DOHH2 (cell line): ENCODE measurements around the gene ART4.
A peak's percentile ranks its signal among the peaks of the same experiment; 100 is the strongest.

Source experiments
- H3F3A ChIP-seq: fragments of 200-600 bp; sonication (generic), shearing (Covaris generic); 2 replicates; pipeline ENCODE4 v1.6.0; 2016; ENCODE audit warnings: antibody characterized with exemption, mild to moderate bottlenecking; ENCODE audit not compliant: control insufficient read depth, insufficient read depth
- H3K27ac ChIP-seq: fragments of 200-600 bp; sonication (generic); 2 replicates; pipeline ENCODE4 v1.5.1; 2014; ENCODE audit warnings: low read depth, mild to moderate bottlenecking, low read length, moderate library complexity
- H3K27me3 ChIP-seq: fragments of 200-600 bp; sonication (generic); 2 replicates; pipeline ENCODE4 v1.6.1; 2014; ENCODE audit warnings: mild to moderate bottlenecking, low read length, mixed read lengths; ENCODE audit not compliant: control insufficient read depth
- H3K36me3 ChIP-seq: fragments of 200-600 bp; sonication (generic); 2 replicates; pipeline ENCODE4 v1.6.1; 2014; ENCODE audit warnings: mild to moderate bottlenecking, low read length, moderate library complexity, mixed read lengths; ENCODE audit not compliant: control insufficient read depth
- H3K4me1 ChIP-seq: fragments of 200-600 bp; sonication (generic); 2 replicates; pipeline ENCODE4 v1.6.1; 2014; ENCODE audit warnings: mild to moderate bottlenecking, low read length, mixed read lengths; ENCODE audit not compliant: control insufficient read depth
- H3K4me2 ChIP-seq: fragments of 200-600 bp; sonication (generic); 2 replicates; pipeline ENCODE4 v1.6.0; 2014; ENCODE audit warnings: mild to moderate bottlenecking, low read length, moderate library complexity
- H3K4me3 ChIP-seq: fragments of 200-600 bp; sonication (generic); 2 replicates; pipeline ENCODE4 v1.5.1; 2014; ENCODE audit warnings: mild to moderate bottlenecking, low read length, mixed read lengths
- H3K79me2 ChIP-seq: fragments of 200-600 bp; sonication (generic); 2 replicates; pipeline ENCODE4 v1.6.1; 2014; ENCODE audit warnings: mild to moderate bottlenecking, low read length, mixed read lengths; ENCODE audit not compliant: control insufficient read depth
- H3K9me2 ChIP-seq: fragments of 200-600 bp; sonication (generic); replicated peaks from 2 replicates; pipeline ENCODE4 v1.6.1; 2014; ENCODE audit warnings: mild to moderate bottlenecking, low read length, mixed read lengths; ENCODE audit not compliant: control insufficient read depth
- H3K9me3 ChIP-seq: fragments of 200-600 bp; sonication (generic); 2 replicates; pipeline ENCODE4 v1.6.1; 2014; ENCODE audit warnings: antibody characterized with exemption, low read length, mixed read lengths; ENCODE audit not compliant: control insufficient read depth, insufficient read depth
- H4K20me1 ChIP-seq: fragments of 200-600 bp; sonication (generic); 2 replicates; pipeline ENCODE4 v1.6.0; 2014; ENCODE audit warnings: low read depth, mild to moderate bottlenecking, antibody characterized with exemption, low read length, moderate library complexity; ENCODE audit not compliant: control insufficient read depth, insufficient read depth
- CTCF ChIP-seq: fragments of 200-600 bp; sonication (generic); IDR thresholded peaks from one replicate; pipeline ENCODE4 v1.5.1; 2014; ENCODE audit warnings: antibody characterized with exemption, mild to moderate bottlenecking, low read depth, low read length; ENCODE audit not compliant: poor library complexity, severe bottlenecking
- EZH2phosphoT487 ChIP-seq: fragments of 200-600 bp; sonication (generic); IDR thresholded peaks from 2 replicates; pipeline ENCODE4 v1.6.1; 2017; ENCODE audit warnings: borderline replicate concordance, mild to moderate bottlenecking, antibody characterized with exemption, low read length, moderate library complexity, mixed read lengths

The ART4 gene

GRCh38 chr12:14802247-14802646 is 41.1 kb downstream of the ART4 start:
- Histone ChIP-seq H3K4me3 (peak overlapping the region; percentile 97), H3K4me2 (peak overlapping the region; percentile 76), H3K9me2 (no peaks in the 10 kb centered on the region), H3K79me2 (peaks cover 67% of the 10 kb centered on the region), H3K4me1 (peaks cover 27% of the 10 kb centered on the region), H3K36me3 (peaks cover 52% of the 10 kb centered on the region), H3K27me3 (no peaks in the 10 kb centered on the region), H4K20me1 (peaks cover 6% of the 10 kb centered on the region; the same call in 1 of the 2 replicates), H3F3A (no peaks in the 10 kb centered on the region), H3K27ac (no peak overlapping the region), H3K9me3 (no peaks in the 10 kb centered on the region)
- no peak for TF ChIP-seq CTCF
- TF ChIP-seq EZH2phosphoT487 = no peak

DNA sequence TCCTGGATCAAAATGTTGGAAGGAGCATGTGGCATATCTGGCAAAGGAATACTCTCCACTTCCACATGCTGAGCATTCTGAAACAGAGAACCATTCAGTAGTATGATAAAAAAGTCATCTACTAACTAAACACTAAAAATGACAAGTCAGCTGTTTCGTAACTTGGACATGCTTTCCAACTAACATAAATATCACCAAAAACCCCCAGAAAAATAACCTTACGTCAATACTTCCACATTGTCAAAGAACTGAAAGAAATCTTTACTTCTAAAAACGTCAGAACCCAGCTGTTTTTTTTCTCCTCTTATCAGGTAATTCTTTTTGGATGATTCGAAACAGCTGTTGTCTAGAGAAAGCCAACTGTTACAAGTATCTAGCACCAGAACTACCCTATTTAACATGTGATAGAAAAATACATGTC is 48.3 kb downstream of the ART4 start:
- Histone ChIP-seq H3K27me3 (no peaks in the 10 kb centered on the region), H3F3A (no peaks in the 10 kb centered on the region), H3K79me2 (peaks cover 22% of the 10 kb centered on the region), H3K36me3 (peaks cover 95% of the 10 kb centered on the region), H3K9me3 (no peaks in the 10 kb centered on the region), H3K4me2 (no peak overlapping the region), H4K20me1 (no peaks in the 10 kb centered on the region), H3K4me1 (no peaks in the 10 kb centered on the region), H3K9me2 (no peaks in the 10 kb centered on the region), H3K4me3 (no peak overlapping the region), H3K27ac (no peak overlapping the region)
- TF ChIP-seq EZH2phosphoT487 = no peak

GRCh38 chr12:14785568-14785967 is 57.8 kb downstream of the ART4 start:
- no peak overlapping the region for H3K4me2 ChIP-seq
- no peaks in the 10 kb centered on the region for H4K20me1 ChIP-seq
- H3K27me3 ChIP-seq = no peaks in the 10 kb centered on the region
- H3K9me3 ChIP-seq = no peaks in the 10 kb centered on the region
- no peak overlapping the region for H3K27ac ChIP-seq
- peaks cover 67% of the 10 kb centered on the region for H3K36me3 ChIP-seq
- H3K4me1 ChIP-seq = peaks cover 17% of the 10 kb centered on the region
- peaks cover 10% of the 10 kb centered on the region; the same call in 1 of the 2 replicates for H3F3A ChIP-seq
- H3K9me2 ChIP-seq = no peaks in the 10 kb centered on the region
- TF ChIP-seq CTCF = no peak
- TF ChIP-seq EZH2phosphoT487 = no peak
- no peak overlapping the region for H3K4me3 ChIP-seq
- no peaks in the 10 kb centered on the region for H3K79me2 ChIP-seq

DNA sequence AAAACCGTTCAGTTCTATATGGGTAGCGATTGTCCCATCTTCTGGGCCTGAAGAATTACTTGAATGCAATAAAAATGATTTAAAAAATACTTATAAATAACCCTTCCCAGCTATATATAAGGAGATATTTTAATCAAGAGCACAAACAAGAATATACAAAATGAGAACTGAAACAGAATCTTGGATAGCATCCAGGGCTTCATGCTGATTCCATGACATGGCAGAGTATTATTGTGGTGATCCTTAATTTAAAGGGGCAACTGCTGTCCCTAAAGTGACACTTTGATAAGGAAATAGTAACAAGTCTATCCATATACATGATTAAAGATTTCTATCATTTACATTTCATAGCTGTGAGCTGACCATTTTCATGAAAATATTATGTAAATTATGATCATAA is 58.9 kb downstream of the ART4 start:
- Histone ChIP-seq H3F3A (peaks cover 10% of the 10 kb centered on the region; the same call in 1 of the 2 replicates), H3K79me2 (no peaks in the 10 kb centered on the region), H3K9me2 (no peaks in the 10 kb centered on the region), H3K36me3 (peaks cover 56% of the 10 kb centered on the region), H4K20me1 (no peaks in the 10 kb centered on the region), H3K4me1 (peaks cover 17% of the 10 kb centered on the region), H3K4me3 (no peak overlapping the region), H3K27ac (no peak overlapping the region), H3K27me3 (no peaks in the 10 kb centered on the region), H3K9me3 (no peaks in the 10 kb centered on the region), H3K4me2 (no peak overlapping the region)
- no peak for TF ChIP-seq CTCF
- TF ChIP-seq EZH2phosphoT487 = no peak
